Endothelial cell of umbilical vein (primary cell): ENCODE measurements around the gene ENTPD6. TPM values are rescaled to one million over a fixed set of nuclear protein-coding genes. Genes with fewer than 3 reads are reported as not detected.

Experiments
- BruUV-seq: library from RNA; stranded (reverse); fragments of 400-500 nt; replicated peaks from 2 replicates; lab custom pipeline; 2021; lab: Mats Ljungman, UMichigan
- CTCF ChIA-PET: fragments of 300-600, 350-600 bp; sonication (Branson Sonifier 250); formaldehyde crosslinking; loops from one replicate; lab custom pipeline; 2021; ENCODE audit warnings: antibody characterized with exemption, inconsistent platforms; lab: Charles Lee
- POLR2A ChIA-PET: fragments of 300-600, 350-600 bp; sonication (Branson Sonifier 250); formaldehyde crosslinking; loops from one replicate; lab custom pipeline; 2021; ENCODE audit warnings: antibody characterized with exemption, inconsistent platforms; lab: Charles Lee
- DNase-seq: peaks from one replicate; pipeline ENCODE4 v3.0.0-alpha.2; 2011; ENCODE audit warnings: low read depth, low spot score
- FAIRE-seq: peaks from 2 replicates; lab custom pipeline; 2011; peaks lifted over from hg19 to GRCh38; lab: Jason Lieb, UNC
- H2AFZ ChIP-seq: 2 replicates; pipeline ENCODE4 v1.6.0; 2012; ENCODE audit warnings: low read depth, low read length, control low read depth, inconsistent platforms
- H3K27ac ChIP-seq: 2 replicates; pipeline ENCODE4 v1.5.1; 2011; ENCODE audit warnings: low read depth, mild to moderate bottlenecking, control low read depth, low read length, moderate library complexity; ENCODE audit not compliant: insufficient read depth
- H3K27me3 ChIP-seq, 2 experiments: 2 replicates each; pipeline versions ENCODE4 v1.6.0 to v1.6.1; 2011; ENCODE audit warnings: low read length in 2 of 2, mixed read lengths in 1 of 2; ENCODE audit not compliant: control insufficient read depth in 2 of 2, insufficient read depth in 2 of 2
- H3K36me3 ChIP-seq, 2 experiments: 2 replicates in 1 of 2; 3 replicates in 1 of 2; pipeline ENCODE4 v1.5.1; 2011; ENCODE audit warnings: low read length in 2 of 2, mild to moderate bottlenecking in 1 of 2, moderate library complexity in 1 of 2; ENCODE audit not compliant: control insufficient read depth in 2 of 2, insufficient read depth in 2 of 2; ENCODE audit errors: extremely low read depth in 1 of 2
- H3K4me1 ChIP-seq: 3 replicates; pipeline ENCODE4 v1.5.1; 2011; ENCODE audit warnings: mild to moderate bottlenecking, low read length; ENCODE audit not compliant: control insufficient read depth, insufficient read depth; ENCODE audit errors: extremely low read depth
- H3K4me2 ChIP-seq: 2 replicates; pipeline ENCODE4 v1.6.1; 2011; ENCODE audit warnings: low read length, control low read depth, mixed read lengths; ENCODE audit not compliant: insufficient read depth
- H3K4me3 ChIP-seq, 3 experiments: fragments of 200-600 bp in 1 of 3; sonication (generic), shearing (Covaris generic) in 1 of 3; replicated peaks in 1 of 3; 2 replicates each; pipeline ENCODE4 v1.5.1; 2011 to 2016; ENCODE audit warnings: control low read depth in 3 of 3, low read length in 3 of 3, mild to moderate bottlenecking in 2 of 3, inconsistent platforms in 1 of 3, low read depth in 1 of 3, moderate library complexity in 1 of 3; ENCODE audit not compliant: insufficient read depth in 1 of 3
- H3K79me2 ChIP-seq: 2 replicates; pipeline ENCODE4 v1.6.0; 2012; ENCODE audit warnings: low read length, inconsistent platforms; ENCODE audit not compliant: control insufficient read depth, insufficient read depth
- H3K9ac ChIP-seq: replicated peaks from 2 replicates; pipeline ENCODE3; 2011; ENCODE audit warnings: low read length, control low read depth; ENCODE audit not compliant: insufficient read depth; ENCODE audit errors: extremely low read depth
- H3K9me1 ChIP-seq: replicated peaks from 3 replicates; pipeline ENCODE4 v1.6.0; 2011; ENCODE audit warnings: mild to moderate bottlenecking, low read length; ENCODE audit not compliant: control insufficient read depth, insufficient read depth; ENCODE audit errors: extremely low read depth
- H3K9me3 ChIP-seq: replicated peaks from 2 replicates; pipeline ENCODE4 v1.5.1; 2012; ENCODE audit warnings: low read length, inconsistent platforms; ENCODE audit not compliant: control insufficient read depth, insufficient read depth
- H4K20me1 ChIP-seq: replicated peaks from 2 replicates; pipeline ENCODE3; 2011; ENCODE audit warnings: mild to moderate bottlenecking, low read length; ENCODE audit not compliant: control insufficient read depth, insufficient read depth; ENCODE audit errors: extremely low read depth
- EZH2 ChIP-seq: IDR thresholded peaks from 2 replicates; pipeline ENCODE4 v1.6.1; 2012; ENCODE audit warnings: borderline replicate concordance, low read depth, mild to moderate bottlenecking, moderate library complexity, low read length, inconsistent platforms; ENCODE audit not compliant: severe bottlenecking
- FOS ChIP-seq: IDR thresholded peaks from 2 replicates; pipeline ENCODE4 v1.6.1; 2011; ENCODE audit warnings: mild to moderate bottlenecking, low read length, moderate library complexity, borderline replicate concordance; ENCODE audit not compliant: insufficient read depth
- GATA2 ChIP-seq: IDR thresholded peaks from 2 replicates; pipeline ENCODE4 v1.7.0; 2011; ENCODE audit warnings: low read depth, mild to moderate bottlenecking, moderate library complexity, mixed read lengths, low read length; ENCODE audit not compliant: insufficient read length, insufficient read depth
- JUN ChIP-seq: IDR thresholded peaks from 2 replicates; pipeline ENCODE4 v1.6.1; 2011; ENCODE audit warnings: borderline replicate concordance, low read depth; ENCODE audit not compliant: insufficient read length, insufficient read depth
- MYC ChIP-seq: IDR thresholded peaks from one replicate; pipeline ENCODE4 v1.6.1; 2011; ENCODE audit warnings: mild to moderate bottlenecking, low read depth, low read length
- POLR2A ChIP-seq: IDR thresholded peaks from 2 replicates; pipeline ENCODE4 v1.6.1; 2012; ENCODE audit warnings: low read depth, mild to moderate bottlenecking, control low read depth, low read length
- POLR2AphosphoS5 ChIP-seq: IDR thresholded peaks from 2 replicates; pipeline ENCODE4 v1.6.1; 2012; ENCODE audit warnings: low read depth, mild to moderate bottlenecking, control low read depth, low read length, moderate library complexity; ENCODE audit not compliant: insufficient read depth
- dilution Hi-C: fragments of 300-500 bp; cut with MboI; formaldehyde crosslinking; loops from one replicate; pipeline ENCODE4 v1.15.0; 2019; ENCODE audit warnings: low sequenced_read_pairs; ENCODE audit not compliant: extremely low pct_ligation_motif_present
- intact Hi-C: fragments of 100-400 bp; cut with micrococcal nuclease; formaldehyde crosslinking; loops from one replicate; pipeline ENCODE4 v1.10.0; 2022
- polyA plus RNA-seq, 4 experiments: library from polyadenylated mRNA; depleted of rRNA in 3 of 4; stranded (reverse) in 3 of 4; unstranded in 1 of 4; fragments of >200 nt; gene quantifications; 2 replicates each; pipeline versions ENCODE4 v1.2.1 to v1.2.3, GENCODE V29; 2011 to 2012; ENCODE audit warnings: missing spikeins in 1 of 4
- total RNA-seq: library from RNA; stranded (reverse); gene quantifications from 2 replicates; pipeline ENCODE4 v1.2.3, GENCODE V29; 2021
- TF ChIP-seq, protein P1 (sequence below), 2 donors: IDR thresholded peaks; 1 replicate in 1 of 2; 2 replicates in 1 of 2; pipeline ENCODE4 v1.5.1; 2011; ENCODE audit warnings: low read length in 2 of 2, mild to moderate bottlenecking in 2 of 2, moderate library complexity in 2 of 2, control low read depth in 1 of 2, inconsistent platforms in 1 of 2, low read depth in 1 of 2; ENCODE audit not compliant: insufficient read depth in 1 of 2; ENCODE audit errors: extremely low read depth in 1 of 2
- TF ChIP-seq, protein P2 (sequence below): IDR thresholded peaks from 2 replicates; pipeline ENCODE4 v1.6.1; 2011; ENCODE audit not compliant: insufficient read depth, insufficient read length

The ENTPD6 gene
- total and polyA plus RNA-seq, 2 donors (not counting 3 experiments of a cell fraction or from before 2014, with no cell fraction given), result 51.2 to 86.3 TPM

DNA sequence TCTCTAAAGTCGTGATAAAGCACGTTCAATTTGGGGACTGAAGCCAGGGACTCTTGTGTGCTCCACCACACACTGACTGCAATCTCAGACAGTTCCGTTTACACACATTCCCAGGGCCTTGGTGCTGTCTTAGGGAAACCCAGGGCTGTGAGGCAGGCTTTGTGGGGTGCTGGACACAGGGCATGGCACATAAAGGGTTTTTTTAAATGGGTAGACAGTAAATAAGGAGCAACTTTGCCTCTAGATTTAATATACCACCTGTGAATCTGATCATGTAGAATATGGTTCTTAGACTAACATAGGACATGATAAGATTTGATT, 2.3 kb downstream of the ENTPD6 start:
- no peak overlapping the region for H3K4me2 ChIP-seq
- no peaks in the 10 kb centered on the region for H3K9me3 ChIP-seq
- no peaks in the 10 kb centered on the region for H3K9me1 ChIP-seq
- H3K4me1 ChIP-seq, result peaks cover 5% of the 10 kb centered on the region
- no peaks in the 10 kb centered on the region for H3K27me3 ChIP-seq
- no peaks in the 10 kb centered on the region for H3K36me3 ChIP-seq
- TF ChIP-seq, protein P1, sequence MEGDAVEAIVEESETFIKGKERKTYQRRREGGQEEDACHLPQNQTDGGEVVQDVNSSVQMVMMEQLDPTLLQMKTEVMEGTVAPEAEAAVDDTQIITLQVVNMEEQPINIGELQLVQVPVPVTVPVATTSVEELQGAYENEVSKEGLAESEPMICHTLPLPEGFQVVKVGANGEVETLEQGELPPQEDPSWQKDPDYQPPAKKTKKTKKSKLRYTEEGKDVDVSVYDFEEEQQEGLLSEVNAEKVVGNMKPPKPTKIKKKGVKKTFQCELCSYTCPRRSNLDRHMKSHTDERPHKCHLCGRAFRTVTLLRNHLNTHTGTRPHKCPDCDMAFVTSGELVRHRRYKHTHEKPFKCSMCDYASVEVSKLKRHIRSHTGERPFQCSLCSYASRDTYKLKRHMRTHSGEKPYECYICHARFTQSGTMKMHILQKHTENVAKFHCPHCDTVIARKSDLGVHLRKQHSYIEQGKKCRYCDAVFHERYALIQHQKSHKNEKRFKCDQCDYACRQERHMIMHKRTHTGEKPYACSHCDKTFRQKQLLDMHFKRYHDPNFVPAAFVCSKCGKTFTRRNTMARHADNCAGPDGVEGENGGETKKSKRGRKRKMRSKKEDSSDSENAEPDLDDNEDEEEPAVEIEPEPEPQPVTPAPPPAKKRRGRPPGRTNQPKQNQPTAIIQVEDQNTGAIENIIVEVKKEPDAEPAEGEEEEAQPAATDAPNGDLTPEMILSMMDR (IDR thresholded peaks at IDR 0.05; ENCODE audit: extremely low read depth in 1 of 2, insufficient read depth in 1 of 2, low read depth in 1 of 2, low read length in 2 of 2), result no peak
- TF ChIP-seq FOS, result no peak
- no peak for TF ChIP-seq EZH2
- no peak for TF ChIP-seq JUN
- no peak for TF ChIP-seq POLR2A
- TF ChIP-seq, protein P2, sequence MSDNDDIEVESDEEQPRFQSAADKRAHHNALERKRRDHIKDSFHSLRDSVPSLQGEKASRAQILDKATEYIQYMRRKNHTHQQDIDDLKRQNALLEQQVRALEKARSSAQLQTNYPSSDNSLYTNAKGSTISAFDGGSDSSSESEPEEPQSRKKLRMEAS, result no peak
- no peak for TF ChIP-seq MYC
- TF ChIP-seq POLR2AphosphoS5, result no peak
- no peak for TF ChIP-seq GATA2
- peaks cover 2% of the 10 kb centered on the region for H4K20me1 ChIP-seq
- H3K27ac ChIP-seq, result no peak overlapping the region
- no TSS peak for BruUV-seq
- ChIA-PET CTCF (no interaction called here), POLR2A (no interaction called here)
- intact Hi-C loops, result no loop called here
- H2AFZ ChIP-seq, result no peak overlapping the region
- no peak overlapping the region for H3K9ac ChIP-seq
- dilution Hi-C loops, result no loop called here
- no peak for DNase-seq
- no peak overlapping the region for H3K4me3 ChIP-seq
- H3K79me2 ChIP-seq, result peaks cover 33% of the 10 kb centered on the region
- FAIRE-seq, result no peak
